ENCODE results near the gene CCL23.

The CCL23 gene

GRCh38 chr17:35965272-35965671 is 52.5 kb downstream of the CCL23 start:
- no peak for DNase-seq

GRCh38 chr17:35963663-35964062 is 54.1 kb downstream of the CCL23 start:
- DNase-seq: no peak

All from NCI-H82 (cell line).